Measurements from ENCODE around the gene ANAPC15.

The ANAPC15 gene

DNA sequence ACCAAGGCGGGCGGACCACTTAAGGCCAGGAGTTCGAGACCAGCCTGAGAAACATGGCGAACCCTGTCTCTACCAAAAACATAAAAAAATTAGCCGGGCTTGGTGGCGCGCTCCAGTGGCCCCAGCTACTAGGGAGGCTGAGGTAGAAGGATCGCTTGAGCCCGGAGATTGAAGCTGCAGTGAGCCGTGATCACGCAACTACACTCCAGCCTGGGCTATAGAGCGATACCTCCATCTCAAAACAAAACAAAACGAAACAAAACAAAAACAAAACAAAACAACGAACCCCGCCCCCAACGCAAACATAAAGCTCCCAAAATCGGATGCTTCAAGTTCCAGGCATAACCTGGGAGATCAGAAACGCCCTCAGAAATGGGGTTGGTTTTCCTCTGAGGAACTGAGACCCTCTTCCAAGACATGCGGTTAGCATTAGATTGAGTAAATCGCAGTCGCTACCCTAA is 31.3 kb downstream of the ANAPC15 start:
- Histone ChIP-seq H4K20me1 (ENCODE audit: control insufficient read depth, insufficient read depth, low read depth, low read length) (0 out of 2 replicates have a peak, but pooled peaks cover 5% of the 10 kb centered on the region), H3K4me3 (ENCODE audit: low read length) (peak overlapping the region; percentile 80), H3K4me1 (ENCODE audit: control insufficient read depth, low read length) (peaks cover 42% of the 10 kb centered on the region), H3K27ac (ENCODE audit: low read depth, low read length) (peak overlapping the region; percentile 34; the same call in 1 of the 2 replicates), H3K4me2 (ENCODE audit: low read length) (peak overlapping the region; percentile 81), H3K9me2 (replicated peaks; ENCODE audit: control insufficient read depth, low read length) (no peaks in the 10 kb centered on the region), H3F3A (ENCODE audit: control insufficient read depth, insufficient read depth) (peaks cover 5% of the 10 kb centered on the region; the same call in 1 of the 2 replicates), H3K79me2 (ENCODE audit: control insufficient read depth, low read length) (peaks cover 40% of the 10 kb centered on the region), H3K27me3 (ENCODE audit: control insufficient read depth, low read length) (no peaks in the 10 kb centered on the region), H3K9me3 (ENCODE audit: control insufficient read depth, insufficient read depth, low read length) (no peaks in the 10 kb centered on the region), H3K36me3 (ENCODE audit: control insufficient read depth, low read length) (peaks cover 11% of the 10 kb centered on the region)
- no peak for TF ChIP-seq EZH2phosphoT487 (IDR thresholded peaks at IDR 0.05; ENCODE audit: borderline replicate concordance, low read length)
- TF ChIP-seq, protein P1, sequence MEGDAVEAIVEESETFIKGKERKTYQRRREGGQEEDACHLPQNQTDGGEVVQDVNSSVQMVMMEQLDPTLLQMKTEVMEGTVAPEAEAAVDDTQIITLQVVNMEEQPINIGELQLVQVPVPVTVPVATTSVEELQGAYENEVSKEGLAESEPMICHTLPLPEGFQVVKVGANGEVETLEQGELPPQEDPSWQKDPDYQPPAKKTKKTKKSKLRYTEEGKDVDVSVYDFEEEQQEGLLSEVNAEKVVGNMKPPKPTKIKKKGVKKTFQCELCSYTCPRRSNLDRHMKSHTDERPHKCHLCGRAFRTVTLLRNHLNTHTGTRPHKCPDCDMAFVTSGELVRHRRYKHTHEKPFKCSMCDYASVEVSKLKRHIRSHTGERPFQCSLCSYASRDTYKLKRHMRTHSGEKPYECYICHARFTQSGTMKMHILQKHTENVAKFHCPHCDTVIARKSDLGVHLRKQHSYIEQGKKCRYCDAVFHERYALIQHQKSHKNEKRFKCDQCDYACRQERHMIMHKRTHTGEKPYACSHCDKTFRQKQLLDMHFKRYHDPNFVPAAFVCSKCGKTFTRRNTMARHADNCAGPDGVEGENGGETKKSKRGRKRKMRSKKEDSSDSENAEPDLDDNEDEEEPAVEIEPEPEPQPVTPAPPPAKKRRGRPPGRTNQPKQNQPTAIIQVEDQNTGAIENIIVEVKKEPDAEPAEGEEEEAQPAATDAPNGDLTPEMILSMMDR (IDR thresholded peaks at IDR 0.05; ENCODE audit: low read depth, low read length, poor library complexity, severe bottlenecking) = no peak

DNA sequence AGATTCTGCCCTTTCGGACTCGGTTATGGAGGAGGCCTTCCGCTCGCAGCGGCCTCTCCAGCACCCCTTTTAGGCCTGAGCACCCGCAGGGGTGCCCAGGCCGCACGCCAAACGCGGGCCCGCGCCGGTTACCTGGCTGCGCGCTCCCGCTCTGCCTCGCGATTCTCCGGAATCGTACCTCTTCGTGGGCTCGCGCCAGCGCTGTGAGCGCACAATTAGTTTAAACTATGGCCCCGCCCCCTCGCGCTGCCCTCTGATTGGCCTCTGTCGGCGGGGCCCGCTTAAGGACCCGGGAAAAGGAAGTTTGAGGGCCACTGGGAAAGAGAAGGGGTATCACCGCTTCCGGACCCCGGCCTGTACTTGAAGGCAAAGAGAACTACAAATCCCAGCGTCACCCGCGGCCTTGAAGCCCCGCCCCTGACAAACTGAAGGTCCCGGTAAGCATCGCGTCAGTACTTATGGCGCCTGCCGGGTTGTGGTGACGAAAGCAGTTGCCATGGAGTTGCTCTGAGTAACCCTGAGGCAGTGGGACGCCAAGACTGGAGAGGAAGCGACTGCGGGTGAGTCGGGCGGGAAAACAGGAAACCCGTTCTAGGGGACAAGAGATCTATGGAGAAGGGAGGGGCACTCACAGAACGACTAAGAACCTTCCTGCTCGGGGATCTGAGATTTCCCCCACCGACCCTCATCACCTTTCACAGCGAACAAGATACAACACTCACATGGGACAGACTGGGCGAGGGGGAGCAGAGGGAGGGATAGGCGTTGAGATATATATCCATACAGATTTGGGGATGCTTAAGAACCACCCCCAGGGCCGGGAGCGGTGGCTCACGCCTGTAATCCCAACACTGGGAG is 31.9 kb downstream of the ANAPC15 start, which contains the start of the genes LRRC51 and NUMA1:
Gene LRRC51, plus strand, starts transcription at position 525 of the 858 bp plus-strand sequence. CDS start 8,234 bp downstream, outside the sequence.
Gene NUMA1, minus strand, starts transcription at position 217 of the 858 bp plus-strand sequence. CDS start 44,599 bp downstream, outside the sequence.
- peaks cover 42% of the 10 kb centered on the region for H3K4me1 ChIP-seq (ENCODE audit: control insufficient read depth, low read length)
- no peaks in the 10 kb centered on the region for H3K27me3 ChIP-seq (ENCODE audit: control insufficient read depth, low read length)
- peaks cover 46% of the 10 kb centered on the region for H3K79me2 ChIP-seq (ENCODE audit: control insufficient read depth, low read length)
- H3K27ac ChIP-seq (ENCODE audit: low read depth, low read length) = peak within 1 kb of the TSS; percentile 53
- H4K20me1 ChIP-seq (ENCODE audit: control insufficient read depth, insufficient read depth, low read depth, low read length) = 0 out of 2 replicates have a peak, but pooled peaks cover 5% of the 10 kb centered on the region
- H3K4me3 ChIP-seq (ENCODE audit: low read length) = peak within 1 kb of the TSS; percentile 92
- H3K9me3 ChIP-seq (ENCODE audit: control insufficient read depth, insufficient read depth, low read length) = no peaks in the 10 kb centered on the region
- H3K4me2 ChIP-seq (ENCODE audit: low read length) = peak within 1 kb of the TSS; percentile 81
- no peaks in the 10 kb centered on the region for H3K9me2 ChIP-seq (replicated peaks; ENCODE audit: control insufficient read depth, low read length)
- peaks cover 16% of the 10 kb centered on the region for H3K36me3 ChIP-seq (ENCODE audit: control insufficient read depth, low read length)
- TF ChIP-seq, protein P1 (IDR thresholded peaks at IDR 0.05; ENCODE audit: low read depth, low read length, poor library complexity, severe bottlenecking) = no peak
- no peak for TF ChIP-seq EZH2phosphoT487 (IDR thresholded peaks at IDR 0.05; ENCODE audit: borderline replicate concordance, low read length)
- peaks cover 4% of the 10 kb centered on the region; the same call in 1 of the 2 replicates for H3F3A ChIP-seq (ENCODE audit: control insufficient read depth, insufficient read depth)

DNA sequence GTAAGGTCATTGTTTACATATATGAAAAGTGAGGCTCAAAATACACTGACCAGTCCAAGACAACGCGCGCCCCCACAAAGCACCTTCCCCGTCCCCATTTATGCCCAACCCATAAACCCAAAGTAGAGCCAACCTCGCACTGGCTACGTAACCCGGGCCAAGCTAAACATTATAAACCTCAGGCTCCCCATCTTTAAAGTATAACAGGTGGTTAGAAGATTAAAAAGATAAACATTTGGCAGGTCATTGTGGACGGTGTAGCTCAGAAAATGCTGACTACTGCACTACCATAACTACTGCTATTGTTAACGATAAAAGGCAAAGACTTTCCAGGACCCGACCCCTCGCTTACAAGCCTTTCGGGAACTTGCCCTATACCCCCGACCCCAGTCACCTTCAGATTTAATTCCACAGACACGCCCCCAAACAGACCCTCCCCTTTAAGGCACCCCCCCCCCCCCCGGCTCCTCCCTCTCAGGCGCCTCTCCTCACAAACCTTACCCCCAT is 32.6 kb downstream of the ANAPC15 start:
- H3K27me3 ChIP-seq (ENCODE audit: control insufficient read depth, low read length) = no peaks in the 10 kb centered on the region
- H3K4me1 ChIP-seq (ENCODE audit: control insufficient read depth, low read length) = peaks cover 46% of the 10 kb centered on the region
- H3K27ac ChIP-seq (ENCODE audit: low read depth, low read length) = peak overlapping the region; percentile 53
- no peaks in the 10 kb centered on the region for H3K9me2 ChIP-seq (replicated peaks; ENCODE audit: control insufficient read depth, low read length)
- H3K79me2 ChIP-seq (ENCODE audit: control insufficient read depth, low read length) = peaks cover 53% of the 10 kb centered on the region
- H3K4me2 ChIP-seq (ENCODE audit: low read length) = peak overlapping the region; percentile 73
- H3K4me3 ChIP-seq (ENCODE audit: low read length) = peak overlapping the region; percentile 92
- no peaks in the 10 kb centered on the region for H3K9me3 ChIP-seq (ENCODE audit: control insufficient read depth, insufficient read depth, low read length)
- H4K20me1 ChIP-seq (ENCODE audit: control insufficient read depth, insufficient read depth, low read depth, low read length) = 0 out of 2 replicates have a peak, but pooled peaks cover 8% of the 10 kb centered on the region
- peaks cover 4% of the 10 kb centered on the region; the same call in 1 of the 2 replicates for H3F3A ChIP-seq (ENCODE audit: control insufficient read depth, insufficient read depth)
- TF ChIP-seq EZH2phosphoT487 (IDR thresholded peaks at IDR 0.05; ENCODE audit: borderline replicate concordance, low read length) = no peak
- TF ChIP-seq, protein P1 (IDR thresholded peaks at IDR 0.05; ENCODE audit: low read depth, low read length, poor library complexity, severe bottlenecking) = no peak
- H3K36me3 ChIP-seq (ENCODE audit: control insufficient read depth, low read length) = peaks cover 20% of the 10 kb centered on the region

All from DOHH2 (cell line).